Limb (tissue), 2 donors: Measurements from ENCODE around the gene HIPK4.
"Not testable (repeated sequence)": the region's sequence is repeated elsewhere in the genome, so short reads cannot be mapped to it uniquely, and the experiment has no call there.

Experiments
- DNase-seq, 2 donors: peaks; one replicate each; pipeline ENCODE4 v3.0.0-alpha.2; 2016; ENCODE audit errors: extremely low spot score in 2 of 2

The HIPK4 gene

DNA sequence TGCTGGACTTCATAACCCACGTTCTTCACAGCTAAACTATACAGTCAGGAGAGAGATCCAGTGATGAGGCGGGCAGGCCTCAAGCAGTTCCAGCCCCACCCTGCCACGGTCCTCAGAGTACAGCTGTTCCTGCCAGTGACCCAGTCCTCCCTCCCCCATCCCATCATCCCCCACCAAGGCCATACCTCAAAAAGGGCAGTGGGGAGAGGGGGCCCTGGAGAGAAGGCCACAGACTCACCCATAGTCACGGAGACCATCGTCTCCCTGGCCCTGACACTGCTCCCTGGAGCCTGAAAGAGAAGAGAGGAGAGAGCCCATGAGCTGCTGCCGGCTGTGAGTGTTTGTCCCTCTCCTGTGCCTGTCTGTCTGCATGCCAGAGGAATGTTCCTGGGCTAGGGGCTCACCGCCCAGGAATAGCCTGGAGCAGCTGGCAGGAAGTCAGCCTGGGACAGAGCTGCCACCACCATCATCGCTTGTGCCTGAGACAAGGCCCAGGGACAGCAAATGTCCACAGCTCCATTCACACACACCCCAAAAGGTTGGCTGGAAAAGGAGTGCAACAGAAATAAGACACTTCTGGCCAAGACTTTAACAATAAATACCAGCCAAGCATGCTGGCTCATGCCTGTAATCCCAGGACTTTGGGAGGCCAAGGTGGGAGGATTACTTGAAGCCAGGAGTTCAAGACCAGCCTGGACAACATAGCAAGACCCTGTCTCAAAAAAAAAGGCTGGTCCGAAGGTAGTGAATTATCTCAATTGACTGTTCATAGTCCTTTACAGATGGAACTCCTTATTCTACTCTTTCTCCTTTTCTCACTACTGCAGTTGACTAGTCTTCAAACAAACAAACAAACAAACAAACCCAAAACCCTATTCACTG, 48.1 kb downstream of the HIPK4 start:
- peak; percentile 49 to 65 for DNase-seq

GRCh38 chr19:40339018-40339728, 50.8 kb downstream of the HIPK4 start:
- DNase-seq: no peak

- no peak for DNase-seq
Measured at GRCh38 chr19:40337594-40337993, 52.4 kb downstream of the HIPK4 start.

- no peak for DNase-seq
Measured at GRCh38 chr19:40337107-40337506, 52.9 kb downstream of the HIPK4 start.

GRCh38 chr19:40336601-40336900, 53.4 kb downstream of the HIPK4 start:
- DNase-seq: no peak

- DNase-seq: no peak
Measured at GRCh38 chr19:40335855-40336600, 54.0 kb downstream of the HIPK4 start.

- DNase-seq: no peak
Measured at GRCh38 chr19:40335101-40335500, 54.9 kb downstream of the HIPK4 start.

- DNase-seq: not testable (repeated sequence)
Measured at GRCh38 chr19:40333083-40333482, 56.9 kb downstream of the HIPK4 start.

DNA sequence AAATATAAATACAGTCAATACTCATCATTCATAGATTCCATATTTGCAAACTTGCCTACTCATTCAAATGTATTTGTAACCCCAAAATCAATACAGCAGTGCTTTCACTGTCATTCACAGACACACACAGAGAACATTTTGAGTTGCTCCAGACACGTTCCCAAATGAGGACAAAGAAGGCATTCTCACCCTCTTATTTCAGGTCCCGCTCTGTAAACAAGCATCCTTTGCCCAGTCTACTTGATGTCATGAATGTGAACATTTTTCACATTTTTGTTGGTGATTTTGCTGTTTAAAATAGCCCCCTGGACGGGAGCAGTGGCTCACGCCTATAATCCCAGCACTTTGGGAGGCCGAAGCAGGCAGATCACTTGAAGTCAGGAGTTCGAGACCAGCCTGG, 57.3 kb downstream of the HIPK4 start:
- DNase-seq: no peak

- DNase-seq: no peak
Measured at GRCh38 chr19:40331052-40331451, 58.9 kb downstream of the HIPK4 start.
